Measurements from ENCODE around the gene ZBTB7C.

DNA sequence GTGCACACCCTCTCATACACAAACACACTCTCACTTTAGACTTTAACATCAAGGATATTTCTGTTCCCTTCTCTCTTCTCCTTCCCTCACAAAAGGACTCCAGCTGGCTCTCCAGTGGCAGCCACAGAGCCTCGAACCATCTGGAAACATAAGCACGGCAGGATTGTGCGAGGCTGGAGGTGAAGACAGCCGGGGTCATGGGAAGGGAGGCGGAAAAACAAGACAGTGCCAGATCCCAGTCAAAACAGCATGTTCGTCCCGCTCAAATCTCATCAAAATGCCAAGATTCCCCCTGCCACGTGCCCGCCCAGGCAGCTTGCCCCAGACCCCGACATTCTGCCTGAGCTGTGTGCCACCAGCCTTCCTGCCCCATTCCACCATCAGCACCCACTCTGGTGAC, 180.3 kb downstream of the ZBTB7C start:
- TF ChIP-seq CTCF (conservative IDR thresholded peaks at IDR 0.05 in 1 of 2, IDR thresholded peaks at IDR 0.05 in 1 of 2; ENCODE audit: extremely low read depth in 1 of 2, insufficient read depth in 1 of 2, low read depth in 1 of 2, low read length in 2 of 2): no peak
- no peak for TF ChIP-seq EZH2 (IDR thresholded peaks at IDR 0.05; ENCODE audit: borderline replicate concordance, low read length)

All from mammary epithelial cell (primary cell).